SK-N-SH treated with all-trans-retinoic acid at 6 μM for 48 hours (cell line): ENCODE results near the gene RPL35.
"Not testable (repeated sequence)": the region's sequence is repeated elsewhere in the genome, so short reads cannot be mapped to it uniquely, and the experiment has no call there.

Source experiments
- ATAC-seq: fragments of 200-7000 bp; cut with Tn5 transposase; 3 replicates; pipeline ENCODE4 v1.9.1; 2020; ENCODE audit warnings: mild to moderate bottlenecking, moderate library complexity
- ARNTL ChIP-seq: fragments of 450-650 bp; formaldehyde crosslinking; IDR thresholded peaks from 2 replicates; pipeline ENCODE4 v1.5.0; 2020; ENCODE audit warnings: low read depth, mild to moderate bottlenecking, moderate library complexity, borderline replicate concordance
- BACH2 ChIP-seq: fragments of 250-450 bp; sonication (Bioruptor Pico); IDR thresholded peaks from 2 replicates; pipeline ENCODE4 v1.9.0; 2021; ENCODE audit warnings: mild to moderate bottlenecking, borderline replicate concordance
- CSDC2 ChIP-seq: fragments of 250-450 bp; sonication (Bioruptor Pico); IDR thresholded peaks from 2 replicates; pipeline ENCODE4 v1.5.0; 2020; ENCODE audit warnings: mild to moderate bottlenecking, moderate library complexity
- ESRRG ChIP-seq: fragments of 250-450 bp; sonication (Bioruptor Pico); IDR thresholded peaks from 2 replicates; pipeline ENCODE4 v1.6.1; 2021; ENCODE audit warnings: mild to moderate bottlenecking
- GLIS3 ChIP-seq: fragments of 250-450 bp; sonication (Bioruptor Pico); IDR thresholded peaks from 2 replicates; pipeline ENCODE4 v1.5.0; 2020; ENCODE audit warnings: mild to moderate bottlenecking, moderate library complexity
- ISL1 ChIP-seq: fragments of 250-450 bp; sonication (Bioruptor Pico); IDR thresholded peaks from 2 replicates; pipeline ENCODE4 v2.1.2; 2022; ENCODE audit warnings: mild to moderate bottlenecking, moderate library complexity
- OSR1 ChIP-seq: fragments of 250-450 bp; sonication (Bioruptor Pico); IDR thresholded peaks from 2 replicates; pipeline ENCODE4 v1.8.0; 2022; ENCODE audit warnings: moderate library complexity, mild to moderate bottlenecking, inconsistent platforms
- PPARA ChIP-seq: fragments of 250-450 bp; sonication (Bioruptor Pico); IDR thresholded peaks from 2 replicates; pipeline ENCODE4 v1.5.0; 2020; ENCODE audit warnings: mild to moderate bottlenecking, borderline replicate concordance
- RARB ChIP-seq: fragments of 250-450 bp; sonication (Bioruptor Pico); IDR thresholded peaks from 2 replicates; pipeline ENCODE4 v1.8.0; 2021; ENCODE audit warnings: mild to moderate bottlenecking, moderate library complexity
- SNAI2 ChIP-seq: fragments of 250-450 bp; sonication (Bioruptor Pico); IDR thresholded peaks from 2 replicates; pipeline ENCODE4 v1.5.0; 2020; ENCODE audit warnings: mild to moderate bottlenecking, moderate library complexity
- TCF4 ChIP-seq: fragments of 250-450 bp; sonication (Bioruptor Pico); IDR thresholded peaks from 2 replicates; pipeline ENCODE4 v1.8.0; 2021; ENCODE audit warnings: mild to moderate bottlenecking, moderate library complexity, borderline replicate concordance
- TOX ChIP-seq: fragments of 250-450 bp; sonication (Bioruptor Pico); IDR thresholded peaks from 2 replicates; pipeline ENCODE4 v1.8.0; 2021; ENCODE audit warnings: mild to moderate bottlenecking, moderate library complexity, borderline replicate concordance
- TSHZ2 ChIP-seq: fragments of 250-450 bp; sonication (Bioruptor Pico); IDR thresholded peaks from 2 replicates; pipeline ENCODE4 v1.5.0; 2020; ENCODE audit warnings: mild to moderate bottlenecking, moderate library complexity
- ZC3H10 ChIP-seq: fragments of 250-450 bp; sonication (Bioruptor Pico); IDR thresholded peaks from 2 replicates; pipeline ENCODE4 v1.5.1; 2021; ENCODE audit warnings: mild to moderate bottlenecking, moderate library complexity
- ZFP3 ChIP-seq: fragments of 250-450 bp; sonication (Bioruptor Pico); IDR thresholded peaks from 2 replicates; pipeline ENCODE4 v1.5.0; 2020; ENCODE audit warnings: mild to moderate bottlenecking, moderate library complexity
- ZNF70 ChIP-seq: fragments of 450-650 bp; formaldehyde crosslinking; IDR thresholded peaks from 2 replicates; pipeline ENCODE4 v1.5.0; 2020; ENCODE audit warnings: mild to moderate bottlenecking, moderate library complexity
- ZNF8 ChIP-seq: fragments of 450-650 bp; formaldehyde crosslinking; IDR thresholded peaks from 2 replicates; pipeline ENCODE4 v1.5.0; 2020; ENCODE audit warnings: mild to moderate bottlenecking, moderate library complexity
- TF ChIP-seq, protein P1 (sequence below): fragments of 250-450 bp; sonication (Bioruptor Pico); IDR thresholded peaks from 2 replicates; pipeline ENCODE4 v1.5.1; 2021; ENCODE audit warnings: mild to moderate bottlenecking, moderate library complexity
- TF ChIP-seq, protein P2 (sequence below): fragments of 250-450 bp; sonication (Bioruptor Pico); IDR thresholded peaks from 2 replicates; pipeline ENCODE4 v1.8.0; 2020; ENCODE audit warnings: mild to moderate bottlenecking, moderate library complexity, borderline replicate concordance
- TF ChIP-seq, protein P3 (sequence below): fragments of 250-450 bp; sonication (Bioruptor Pico); IDR thresholded peaks from 2 replicates; pipeline ENCODE4 v1.5.1; 2020; ENCODE audit warnings: low read depth, mild to moderate bottlenecking, moderate library complexity

The RPL35 gene

GRCh38 chr9:124846969-124847368 lies 14.8 kb downstream of the RPL35 start:
- no peak for ATAC-seq
- TF ChIP-seq RARB (CRISPR knock-in tag): no peak
- no peak for TF ChIP-seq ZNF8 (CRISPR knock-in tag)
- TF ChIP-seq CSDC2 (CRISPR knock-in tag): no peak
- no peak for TF ChIP-seq ESRRG (CRISPR knock-in tag)
- no peak for TF ChIP-seq OSR1 (CRISPR knock-in tag)
- no peak for TF ChIP-seq ZC3H10 (CRISPR knock-in tag)
- no peak for TF ChIP-seq TSHZ2 (CRISPR knock-in tag)
- TF ChIP-seq BACH2: no peak
- no peak for TF ChIP-seq ZFP3 (CRISPR knock-in tag)
- TF ChIP-seq ISL1 (CRISPR knock-in tag): no peak
- TF ChIP-seq ZNF70: no peak
- no peak for TF ChIP-seq TOX
- TF ChIP-seq, protein P1, sequence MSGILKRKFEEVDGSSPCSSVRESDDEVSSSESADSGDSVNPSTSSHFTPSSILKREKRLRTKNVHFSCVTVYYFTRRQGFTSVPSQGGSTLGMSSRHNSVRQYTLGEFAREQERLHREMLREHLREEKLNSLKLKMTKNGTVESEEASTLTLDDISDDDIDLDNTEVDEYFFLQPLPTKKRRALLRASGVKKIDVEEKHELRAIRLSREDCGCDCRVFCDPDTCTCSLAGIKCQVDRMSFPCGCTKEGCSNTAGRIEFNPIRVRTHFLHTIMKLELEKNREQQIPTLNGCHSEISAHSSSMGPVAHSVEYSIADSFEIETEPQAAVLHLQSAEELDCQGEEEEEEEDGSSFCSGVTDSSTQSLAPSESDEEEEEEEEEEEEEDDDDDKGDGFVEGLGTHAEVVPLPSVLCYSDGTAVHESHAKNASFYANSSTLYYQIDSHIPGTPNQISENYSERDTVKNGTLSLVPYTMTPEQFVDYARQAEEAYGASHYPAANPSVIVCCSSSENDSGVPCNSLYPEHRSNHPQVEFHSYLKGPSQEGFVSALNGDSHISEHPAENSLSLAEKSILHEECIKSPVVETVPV (CRISPR knock-in tag): no peak
- TF ChIP-seq TCF4 (CRISPR knock-in tag): no peak
- no peak for TF ChIP-seq SNAI2 (CRISPR knock-in tag)
- no peak for TF ChIP-seq GLIS3
- TF ChIP-seq ARNTL (CRISPR knock-in tag): no peak
- TF ChIP-seq, protein P2, sequence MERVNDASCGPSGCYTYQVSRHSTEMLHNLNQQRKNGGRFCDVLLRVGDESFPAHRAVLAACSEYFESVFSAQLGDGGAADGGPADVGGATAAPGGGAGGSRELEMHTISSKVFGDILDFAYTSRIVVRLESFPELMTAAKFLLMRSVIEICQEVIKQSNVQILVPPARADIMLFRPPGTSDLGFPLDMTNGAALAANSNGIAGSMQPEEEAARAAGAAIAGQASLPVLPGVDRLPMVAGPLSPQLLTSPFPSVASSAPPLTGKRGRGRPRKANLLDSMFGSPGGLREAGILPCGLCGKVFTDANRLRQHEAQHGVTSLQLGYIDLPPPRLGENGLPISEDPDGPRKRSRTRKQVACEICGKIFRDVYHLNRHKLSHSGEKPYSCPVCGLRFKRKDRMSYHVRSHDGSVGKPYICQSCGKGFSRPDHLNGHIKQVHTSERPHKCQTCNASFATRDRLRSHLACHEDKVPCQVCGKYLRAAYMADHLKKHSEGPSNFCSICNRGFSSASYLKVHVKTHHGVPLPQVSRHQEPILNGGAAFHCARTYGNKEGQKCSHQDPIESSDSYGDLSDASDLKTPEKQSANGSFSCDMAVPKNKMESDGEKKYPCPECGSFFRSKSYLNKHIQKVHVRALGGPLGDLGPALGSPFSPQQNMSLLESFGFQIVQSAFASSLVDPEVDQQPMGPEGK: no peak
- TF ChIP-seq PPARA: no peak

- ATAC-seq: not testable (repeated sequence)
Measured at GRCh38 chr9:124846467-124846866, 15.3 kb downstream of the RPL35 start.

GRCh38 chr9:124844291-124844690 lies 17.5 kb downstream of the RPL35 start:
- TF ChIP-seq TOX (no peak), ARNTL (CRISPR knock-in tag) (no peak), TSHZ2 (CRISPR knock-in tag) (no peak), CSDC2 (CRISPR knock-in tag) (no peak)
- TF ChIP-seq, protein P3, sequence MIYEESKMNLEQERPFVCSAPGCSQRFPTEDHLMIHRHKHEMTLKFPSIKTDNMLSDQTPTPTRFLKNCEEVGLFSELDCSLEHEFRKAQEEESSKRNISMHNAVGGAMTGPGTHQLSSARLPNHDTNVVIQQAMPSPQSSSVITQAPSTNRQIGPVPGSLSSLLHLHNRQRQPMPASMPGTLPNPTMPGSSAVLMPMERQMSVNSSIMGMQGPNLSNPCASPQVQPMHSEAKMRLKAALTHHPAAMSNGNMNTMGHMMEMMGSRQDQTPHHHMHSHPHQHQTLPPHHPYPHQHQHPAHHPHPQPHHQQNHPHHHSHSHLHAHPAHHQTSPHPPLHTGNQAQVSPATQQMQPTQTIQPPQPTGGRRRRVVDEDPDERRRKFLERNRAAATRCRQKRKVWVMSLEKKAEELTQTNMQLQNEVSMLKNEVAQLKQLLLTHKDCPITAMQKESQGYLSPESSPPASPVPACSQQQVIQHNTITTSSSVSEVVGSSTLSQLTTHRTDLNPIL (CRISPR knock-in tag): no peak
- ATAC-seq: no peak
